ENCODE data around the gene RAB15. TPM values are rescaled to one million over a fixed set of nuclear protein-coding genes. Genes with fewer than 3 reads are reported as not detected.

RAB15 gene
- total and polyA plus RNA-seq, 2 of the 8 experiments (the other 6 are each of a cell fraction or from before 2014, with no cell fraction given): 38.8 to 58.1 TPM

- peaks cover 0 to 3% of the 10 kb centered on the region in 2 experiments; a peak in 1 of 4 replicates for H3K79me2 ChIP-seq (ENCODE audit: control insufficient read depth in 1 of 2, insufficient read depth in 2 of 2, low read length in 2 of 2)
- H2BK5ac ChIP-seq (ENCODE audit: low read depth, low read length): no peak overlapping the region
Measured at GRCh38 chr14:64923015-64923414, 49.1 kb downstream of the RAB15 start.

More at GRCh38 chr14:64923015-64923414, 49.1 kb downstream of the RAB15 start:
- 91% methylated on average over 3 of the region's 3 CpGs; no CpG with 5 or more reads in 1 of the 2 experiments for WGBS, 2 experiments (ENCODE audit: extremely low coverage in 1 of 2, insufficient coverage in 1 of 2, insufficient read length in 1 of 2, insufficient replicate concordance in 2 of 2, low coverage in 1 of 2, low lambda C conversion rate in 2 of 2, missing lambda C conversion rate in 1 of 2)
- H3K27me3 ChIP-seq (replicated peaks in 1 of 4; ENCODE audit: control insufficient read depth in 3 of 4, extremely low read depth in 1 of 4, insufficient read depth in 3 of 4, low read length in 3 of 4): no peaks in the 10 kb centered on the region
- H2AK5ac ChIP-seq (ENCODE audit: low read depth, low read length): no peak overlapping the region
- no peak overlapping the region for H2BK15ac ChIP-seq (ENCODE audit: low read length)
- no peak overlapping the region for H3K27ac ChIP-seq (ENCODE audit: low read depth, low read length)
- POLR2A ChIA-PET (ENCODE audit: partially characterized antibody): interaction anchor here (0.6 to 2.7 kb wide), 3 partner anchors 8 to 127 kb away, joined by 3 to 17 read pairs (median 3); partner anchors contain the start of gene CHURC1
- no peak overlapping the region for H3K9ac ChIP-seq (replicated peaks in 1 of 4; ENCODE audit: extremely low read depth in 1 of 4, low read depth in 3 of 4, low read length in 3 of 4)
- no peak overlapping the region for H3K4ac ChIP-seq (replicated peaks; ENCODE audit: insufficient read length, low read depth, low read length)
- no peak overlapping the region for H2AFZ ChIP-seq (ENCODE audit: low read length)
- no peaks in the 10 kb centered on the region for H3K9me3 ChIP-seq (ENCODE audit: insufficient read depth in 2 of 2, low read depth in 1 of 2, low read length in 1 of 2)
- H2BK20ac ChIP-seq (ENCODE audit: low read length): no peak overlapping the region
- H4K5ac ChIP-seq (ENCODE audit: insufficient read length, low read depth, low read length): no peak overlapping the region
- DNase-seq (ENCODE audit: low read depth in 1 of 2, low spot score in 2 of 2) (no peak), FAIRE-seq (no peak)
- peaks cover 4 to 19% (median 9%) of the 10 kb centered on the region in 4 experiments; a peak in 7 of 8 replicates for H3K36me3 ChIP-seq (ENCODE audit: control insufficient read depth in 2 of 4, insufficient read depth in 4 of 4, low read length in 3 of 4)
- no peak overlapping the region for H4K91ac ChIP-seq (replicated peaks; ENCODE audit: insufficient read length, low read length)
- no peak for TF ChIP-seq USF2 (IDR thresholded peaks at IDR 0.05; ENCODE audit: low read length)
- no peak for TF ChIP-seq CTCF (IDR thresholded peaks at IDR 0.05; ENCODE audit: control extremely low read depth in 1 of 3, insufficient read depth in 1 of 3, low read depth in 1 of 3, low read length in 3 of 3)
- no peak for TF ChIP-seq JUN (IDR thresholded peaks at IDR 0.05; ENCODE audit: low read depth, low read length)
- no peak overlapping the region for H3K18ac ChIP-seq (ENCODE audit: extremely low read depth, low read length)
- no peaks in the 10 kb centered on the region for H3K4me1 ChIP-seq (replicated peaks in 1 of 4; ENCODE audit: control insufficient read depth in 3 of 4, insufficient read depth in 4 of 4, low read length in 3 of 4)
- H4K20me1 ChIP-seq (replicated peaks in 1 of 2; ENCODE audit: control insufficient read depth in 1 of 2, insufficient read depth in 2 of 2, low read length in 2 of 2): no peaks in the 10 kb centered on the region
- H3K79me1 ChIP-seq (ENCODE audit: low read depth, low read length): no peaks in the 10 kb centered on the region
- CTCF ChIA-PET (ENCODE audit: partially characterized antibody): interaction anchor here (0.5 to 2.3 kb wide), 4 partner anchors 12 to 156 kb away, joined by 3 to 10 read pairs (median 5); no protein-coding TSS in a partner anchor
- H3K56ac ChIP-seq (replicated peaks; ENCODE audit: insufficient read length, low read depth, low read length): no peak overlapping the region
- no peak overlapping the region for H3K23ac ChIP-seq (ENCODE audit: insufficient read length)
- H3K23me2 ChIP-seq (ENCODE audit: low read depth, low read length): no peaks in the 10 kb centered on the region
- no peak overlapping the region for H2BK120ac ChIP-seq (replicated peaks; ENCODE audit: low read depth, low read length)
- H3K4me3 ChIP-seq (ENCODE audit: extremely low read depth in 1 of 4, insufficient read depth in 2 of 4, low read depth in 3 of 4, low read length in 4 of 4): no peak overlapping the region
- H3K14ac ChIP-seq (ENCODE audit: insufficient read length): no peak overlapping the region
- no peak overlapping the region for H2BK12ac ChIP-seq (ENCODE audit: low read depth, low read length)
- H3K4me2 ChIP-seq (ENCODE audit: insufficient read depth in 1 of 2, low read depth in 2 of 2, low read length in 2 of 2): no peak overlapping the region
- H4K8ac ChIP-seq (ENCODE audit: extremely low read depth, insufficient read depth, low read length): no peak overlapping the region

All from H1 (cell line).